ENCODE data around the gene SLC9B1. TPM values are rescaled to one million over a fixed set of nuclear protein-coding genes. Genes with fewer than 3 reads are reported as not detected.

SLC9B1 gene
- total and polyA plus RNA-seq, 2 of the 13 experiments (the other 11 are each of a cell fraction or from before 2014, with no cell fraction given) = 0.17 to 0.20 TPM

DNA sequence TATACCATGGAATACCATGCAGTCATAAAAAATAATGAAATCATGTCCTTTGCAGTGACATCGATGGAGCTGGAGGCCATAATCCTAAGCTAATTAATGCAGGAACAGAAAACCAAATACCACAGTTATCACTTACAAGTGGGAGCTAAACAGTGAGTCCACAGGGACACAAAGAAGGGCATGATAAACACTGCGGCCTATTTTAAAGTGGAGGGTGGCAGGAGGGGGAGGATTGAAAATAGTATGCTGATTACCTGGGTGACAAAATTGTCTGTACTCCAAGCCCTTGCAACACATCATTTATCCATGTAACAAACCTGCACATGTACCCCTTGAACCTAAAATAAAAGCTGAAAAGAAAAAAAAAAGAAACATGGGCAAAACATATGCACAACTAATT lies 16.7 kb upstream of the SLC9B1 start:
- in situ Hi-C loops (cut with HindIII; ENCODE audit: extremely low pct_ligation_motif_present, low pct_unique_long_range_greater_than_20kb) = no loop called here
- Histone ChIP-seq H3K27ac (ENCODE audit: extremely low read length, insufficient read depth, low read length) (no peak overlapping the region), H3K9me3 (ENCODE audit: low read length) (no peaks in the 10 kb centered on the region), H3K4me3 (replicated peaks in 1 of 3; ENCODE audit: insufficient read depth in 1 of 3, low read depth in 2 of 3, low read length in 3 of 3) (no peak overlapping the region), H2AFZ (ENCODE audit: low read length) (no peak overlapping the region), H3K9ac (ENCODE audit: insufficient read depth, low read depth, low read length) (no peak overlapping the region), H3K79me2 (ENCODE audit: insufficient read depth, low read length) (no peaks in the 10 kb centered on the region), H3K36me3 (replicated peaks in 1 of 2; ENCODE audit: control insufficient read depth in 1 of 2, insufficient read depth in 2 of 2, low read length in 2 of 2) (peaks cover 2 to 7% of the 10 kb centered on the region in 2 experiments; a peak in 1 of 5 replicates), H4K20me1 (ENCODE audit: insufficient read depth, low read length) (no peaks in the 10 kb centered on the region), H3K27me3 (ENCODE audit: control insufficient read depth in 1 of 2, insufficient read depth in 2 of 2, low read length in 2 of 2) (no peaks in the 10 kb centered on the region), H3K4me2 (ENCODE audit: low read depth, low read length) (no peak overlapping the region), H3K4me1 (ENCODE audit: insufficient read depth, low read length) (peaks cover 2% of the 10 kb centered on the region)
- DNase-seq (ENCODE audit: low spot score) (no peak), ATAC-seq (no peak), FAIRE-seq (no peak)
- intact Hi-C loops (cut with micrococcal nuclease; ENCODE audit: unreplicated experiment) = no loop called here
- WGBS (ENCODE audit: low lambda C conversion rate) = 100% methylated on average over 2 of the region's 2 CpGs
- ChIA-PET CTCF (ENCODE audit: low intra/inter-chr PET ratio, low total read pairs) (no interaction called here), POLR2A (no interaction called here)
- TF ChIP-seq SRSF1 (optimal IDR thresholded peaks at IDR 0.05; ENCODE audit: low read depth, low read length) = no peak
- no peak for TF ChIP-seq NR2F2 (IDR thresholded peaks at IDR 0.05; ENCODE audit: borderline replicate concordance, low read depth)
- TF ChIP-seq, protein P1, sequence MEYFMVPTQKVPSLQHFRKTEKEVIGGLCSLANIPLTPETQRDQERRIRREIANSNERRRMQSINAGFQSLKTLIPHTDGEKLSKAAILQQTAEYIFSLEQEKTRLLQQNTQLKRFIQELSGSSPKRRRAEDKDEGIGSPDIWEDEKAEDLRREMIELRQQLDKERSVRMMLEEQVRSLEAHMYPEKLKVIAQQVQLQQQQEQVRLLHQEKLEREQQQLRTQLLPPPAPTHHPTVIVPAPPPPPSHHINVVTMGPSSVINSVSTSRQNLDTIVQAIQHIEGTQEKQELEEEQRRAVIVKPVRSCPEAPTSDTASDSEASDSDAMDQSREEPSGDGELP (IDR thresholded peaks at IDR 0.05; ENCODE audit: borderline replicate concordance, low read depth) = no peak
- TF ChIP-seq TOE1 (CRISPR knock-in tag; IDR thresholded peaks at IDR 0.05) = no peak
- no peak for TF ChIP-seq PAX8 (CRISPR knock-in tag; IDR thresholded peaks at IDR 0.05; ENCODE audit: borderline replicate concordance)
- no peak for TF ChIP-seq MTF1 (CRISPR knock-in tag; IDR thresholded peaks at IDR 0.05)
- no TSS peak for BruUV-seq (replicated peaks)

DNA sequence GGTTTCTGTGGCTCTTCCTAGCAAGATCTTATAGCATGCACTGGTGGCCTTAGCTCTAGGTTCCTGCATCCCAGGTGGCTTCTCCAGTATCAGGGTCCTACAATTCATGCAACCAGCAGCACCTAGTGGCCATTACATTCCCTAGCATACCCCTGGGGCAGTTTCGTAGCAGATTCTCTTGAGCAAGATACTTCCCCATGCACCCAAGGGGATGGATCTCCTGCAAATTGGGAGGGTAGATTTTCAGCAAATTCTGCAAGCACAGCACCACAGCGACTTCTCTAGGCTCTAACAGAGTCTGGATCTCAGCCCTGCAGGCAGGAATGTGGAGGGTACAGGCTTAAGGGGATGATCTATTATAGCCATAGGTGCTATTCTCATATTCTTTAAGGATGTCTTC lies 13.1 kb upstream of the SLC9B1 start:
- TF ChIP-seq CCDC6 (CRISPR knock-in tag; IDR thresholded peaks at IDR 0.05) (no peak), XRCC5 (optimal IDR thresholded peaks at IDR 0.05; ENCODE audit: low read length) (peak; percentile 27), RAD21 (CRISPR knock-in tag; IDR thresholded peaks at IDR 0.05) (0 out of 2 replicates have a peak, but pooled peaks have one; percentile 33), STAG1 (CRISPR knock-in tag; IDR thresholded peaks at IDR 0.05) (peak; percentile 82), CEBPG (CRISPR knock-in tag; IDR thresholded peaks at IDR 0.05) (0 out of 2 replicates have a peak, but pooled peaks have one; percentile 13), ZNF879 (CRISPR knock-in tag; IDR thresholded peaks at IDR 0.05) (no peak), THAP11 (CRISPR knock-in tag; IDR thresholded peaks at IDR 0.05) (peak; percentile 19; the same call in 1 of the 2 replicates), SMC3 (IDR thresholded peaks at IDR 0.05; ENCODE audit: low read length) (peak; percentile 61; the same call in 1 of the 2 replicates), SATB2 (CRISPR knock-in tag; IDR thresholded peaks at IDR 0.05) (no peak)
- TF ChIP-seq, protein P2, sequence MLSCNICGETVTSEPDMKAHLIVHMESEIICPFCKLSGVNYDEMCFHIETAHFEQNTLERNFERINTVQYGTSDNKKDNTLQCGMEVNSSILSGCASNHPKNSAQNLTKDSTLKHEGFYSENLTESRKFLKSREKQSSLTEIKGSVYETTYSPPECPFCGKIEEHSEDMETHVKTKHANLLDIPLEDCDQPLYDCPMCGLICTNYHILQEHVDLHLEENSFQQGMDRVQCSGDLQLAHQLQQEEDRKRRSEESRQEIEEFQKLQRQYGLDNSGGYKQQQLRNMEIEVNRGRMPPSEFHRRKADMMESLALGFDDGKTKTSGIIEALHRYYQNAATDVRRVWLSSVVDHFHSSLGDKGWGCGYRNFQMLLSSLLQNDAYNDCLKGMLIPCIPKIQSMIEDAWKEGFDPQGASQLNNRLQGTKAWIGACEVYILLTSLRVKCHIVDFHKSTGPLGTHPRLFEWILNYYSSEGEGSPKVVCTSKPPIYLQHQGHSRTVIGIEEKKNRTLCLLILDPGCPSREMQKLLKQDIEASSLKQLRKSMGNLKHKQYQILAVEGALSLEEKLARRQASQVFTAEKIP (CRISPR knock-in tag; IDR thresholded peaks at IDR 0.05; ENCODE audit: borderline replicate concordance) = no peak
- TF ChIP-seq, protein P3, sequence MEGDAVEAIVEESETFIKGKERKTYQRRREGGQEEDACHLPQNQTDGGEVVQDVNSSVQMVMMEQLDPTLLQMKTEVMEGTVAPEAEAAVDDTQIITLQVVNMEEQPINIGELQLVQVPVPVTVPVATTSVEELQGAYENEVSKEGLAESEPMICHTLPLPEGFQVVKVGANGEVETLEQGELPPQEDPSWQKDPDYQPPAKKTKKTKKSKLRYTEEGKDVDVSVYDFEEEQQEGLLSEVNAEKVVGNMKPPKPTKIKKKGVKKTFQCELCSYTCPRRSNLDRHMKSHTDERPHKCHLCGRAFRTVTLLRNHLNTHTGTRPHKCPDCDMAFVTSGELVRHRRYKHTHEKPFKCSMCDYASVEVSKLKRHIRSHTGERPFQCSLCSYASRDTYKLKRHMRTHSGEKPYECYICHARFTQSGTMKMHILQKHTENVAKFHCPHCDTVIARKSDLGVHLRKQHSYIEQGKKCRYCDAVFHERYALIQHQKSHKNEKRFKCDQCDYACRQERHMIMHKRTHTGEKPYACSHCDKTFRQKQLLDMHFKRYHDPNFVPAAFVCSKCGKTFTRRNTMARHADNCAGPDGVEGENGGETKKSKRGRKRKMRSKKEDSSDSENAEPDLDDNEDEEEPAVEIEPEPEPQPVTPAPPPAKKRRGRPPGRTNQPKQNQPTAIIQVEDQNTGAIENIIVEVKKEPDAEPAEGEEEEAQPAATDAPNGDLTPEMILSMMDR (CRISPR knock-in tag; IDR thresholded peaks at IDR 0.05) = peak; percentile 74
- H3K27ac ChIP-seq (ENCODE audit: extremely low read length, insufficient read depth, low read length) = no peak overlapping the region
- DNase-seq (ENCODE audit: low spot score) (peak; percentile 52), FAIRE-seq (peak; percentile 86), ATAC-seq (peak; percentile 100)
- no peak overlapping the region for H3K4me3 ChIP-seq (replicated peaks in 1 of 3; ENCODE audit: insufficient read depth in 1 of 3, low read depth in 2 of 3, low read length in 3 of 3)
- H3K27me3 ChIP-seq (ENCODE audit: control insufficient read depth in 1 of 2, insufficient read depth in 2 of 2, low read length in 2 of 2) = no peaks in the 10 kb centered on the region
- H3K4me2 ChIP-seq (ENCODE audit: low read depth, low read length) = no peak overlapping the region
- BruUV-seq (replicated peaks) = no TSS peak
- H2AFZ ChIP-seq (ENCODE audit: low read length) = no peak overlapping the region
- intact Hi-C loops (cut with micrococcal nuclease; ENCODE audit: unreplicated experiment) = no loop called here
- POLR2A ChIA-PET = no interaction called here
- H3K9ac ChIP-seq (ENCODE audit: insufficient read depth, low read depth, low read length) = no peak overlapping the region
- in situ Hi-C loops (cut with HindIII; ENCODE audit: extremely low pct_ligation_motif_present, low pct_unique_long_range_greater_than_20kb) = no loop called here
- no peaks in the 10 kb centered on the region for H4K20me1 ChIP-seq (ENCODE audit: insufficient read depth, low read length)
- H3K4me1 ChIP-seq (ENCODE audit: insufficient read depth, low read length) = no peaks in the 10 kb centered on the region
- H3K36me3 ChIP-seq (replicated peaks in 1 of 2; ENCODE audit: control insufficient read depth in 1 of 2, insufficient read depth in 2 of 2, low read length in 2 of 2) = peaks cover 3 to 20% of the 10 kb centered on the region in 2 experiments; a peak in 2 of 5 replicates
- 100% methylated on average over 1 of the region's 2 CpGs for WGBS (ENCODE audit: low lambda C conversion rate)
- no peaks in the 10 kb centered on the region for H3K79me2 ChIP-seq (ENCODE audit: insufficient read depth, low read length)
- CTCF ChIA-PET (ENCODE audit: low intra/inter-chr PET ratio, low total read pairs) = no interaction called here
- H3K9me3 ChIP-seq (ENCODE audit: low read length) = no peaks in the 10 kb centered on the region
